ENCODE data around the gene SPATS2.

DNA sequence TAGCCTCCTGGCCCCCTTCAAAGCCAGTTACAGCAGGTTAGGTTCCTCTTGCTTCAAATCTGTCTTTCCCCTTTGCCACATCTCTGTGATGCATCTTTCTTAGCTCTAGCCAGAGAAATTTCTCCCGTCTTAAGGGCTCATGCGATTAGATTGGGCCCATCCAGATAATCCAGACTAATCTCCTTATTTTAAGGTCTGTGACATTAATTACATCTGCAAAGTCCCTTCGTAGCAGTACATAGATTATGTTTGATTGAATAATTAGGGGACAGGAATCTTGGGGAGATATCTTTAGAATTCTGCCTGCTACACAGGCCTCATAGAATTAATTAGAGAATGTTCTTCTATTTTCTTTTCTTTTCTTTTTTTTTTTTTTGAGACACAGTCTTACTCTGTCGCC is 79.3 kb downstream of the SPATS2 start:
- no peak for TF ChIP-seq CTCF (IDR thresholded peaks at IDR 0.05)
- no peak for TF ChIP-seq POLR2A (IDR thresholded peaks at IDR 0.05)

All from thyroid gland (tissue), 4 donors.